Neural crest cell (in vitro differentiated cells): ENCODE measurements around the gene CERCAM. TPM values are rescaled to one million over a fixed set of nuclear protein-coding genes. Genes with fewer than 3 reads are reported as not detected.

Experiments
- DNase-seq: peaks from one replicate; pipeline ENCODE4 v3.0.0; 2021; ENCODE audit warnings: low read depth, mixed read lengths, low spot score
- H3K27ac Mint-ChIP-seq: one replicate; pipeline ENCODE4 v1.8.0; 2021; ENCODE audit warnings: mild to moderate bottlenecking, mixed read lengths; ENCODE audit not compliant: unreplicated experiment
- H3K27me3 Mint-ChIP-seq: 2 replicates; pipeline ENCODE4 v1.8.0; 2021; ENCODE audit warnings: low read depth, mild to moderate bottlenecking, mixed read lengths
- H3K36me3 Mint-ChIP-seq: 2 replicates; pipeline ENCODE4 v1.8.0; 2021; ENCODE audit warnings: low read depth, mild to moderate bottlenecking, mixed read lengths
- H3K4me1 Mint-ChIP-seq: 2 replicates; pipeline ENCODE4 v1.8.0; 2021; ENCODE audit warnings: mixed read lengths
- H3K4me3 Mint-ChIP-seq: one replicate; pipeline ENCODE4 v1.8.0; 2021; ENCODE audit warnings: mild to moderate bottlenecking, mixed read lengths
- H3K9me3 Mint-ChIP-seq: 2 replicates; pipeline ENCODE4 v1.8.0; 2021; ENCODE audit warnings: mixed read lengths
- CTCF ChIP-seq: fragments of 200-600 bp; sonication (generic); conservative IDR thresholded peaks from 2 replicates; pipeline ENCODE4 v1.5.0; 2021; ENCODE audit warnings: antibody characterized with exemption, mild to moderate bottlenecking
- total RNA-seq: library from RNA; stranded (reverse); gene quantifications from 2 replicates; pipeline ENCODE4 v1.2.1, GENCODE V29; 2021

CERCAM gene
- total RNA-seq, 1 donor from 2014 or later: 56.4 TPM

- H3K4me3 Mint-ChIP-seq: peak overlapping the region; percentile 65
- H3K4me1 Mint-ChIP-seq: peaks cover 20% of the 10 kb centered on the region
- H3K27ac Mint-ChIP-seq: no peak overlapping the region
- H3K27me3 Mint-ChIP-seq: no peaks in the 10 kb centered on the region
- H3K36me3 Mint-ChIP-seq: peaks cover 4% of the 10 kb centered on the region
- no peak for TF ChIP-seq CTCF
- no peak for DNase-seq
- no peaks in the 10 kb centered on the region for H3K9me3 Mint-ChIP-seq
Observed at GRCh38 chr9:128459011-128459410, 38.4 kb downstream of the CERCAM start.

DNA sequence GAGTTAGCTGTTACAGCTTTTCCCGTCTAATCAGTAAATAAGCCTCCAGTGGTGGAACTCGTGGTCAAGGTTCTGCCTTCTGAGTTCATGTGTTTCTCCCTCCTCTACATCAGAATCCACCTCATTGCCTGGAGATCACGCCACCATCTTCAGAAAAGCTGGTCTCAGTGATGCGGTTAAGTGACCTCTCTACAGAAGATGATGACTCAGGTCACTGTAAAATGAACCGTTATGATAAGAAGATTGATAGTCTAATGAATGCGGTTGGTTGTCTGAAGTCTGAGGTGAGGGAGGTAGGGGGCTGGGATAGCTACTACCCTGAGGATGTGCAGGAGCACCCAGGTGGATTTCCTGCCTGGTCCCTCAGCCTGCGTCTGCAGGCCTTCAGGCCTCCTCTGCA is 48.4 kb downstream of the CERCAM start:
- Mint-ChIP-seq H3K4me3 (no peak overlapping the region), H3K9me3 (no peaks in the 10 kb centered on the region), H3K27me3 (no peaks in the 10 kb centered on the region), H3K36me3 (peaks cover 14% of the 10 kb centered on the region), H3K27ac (no peak overlapping the region), H3K4me1 (no peaks in the 10 kb centered on the region)
- TF ChIP-seq CTCF: no peak
- DNase-seq: no peak

DNA sequence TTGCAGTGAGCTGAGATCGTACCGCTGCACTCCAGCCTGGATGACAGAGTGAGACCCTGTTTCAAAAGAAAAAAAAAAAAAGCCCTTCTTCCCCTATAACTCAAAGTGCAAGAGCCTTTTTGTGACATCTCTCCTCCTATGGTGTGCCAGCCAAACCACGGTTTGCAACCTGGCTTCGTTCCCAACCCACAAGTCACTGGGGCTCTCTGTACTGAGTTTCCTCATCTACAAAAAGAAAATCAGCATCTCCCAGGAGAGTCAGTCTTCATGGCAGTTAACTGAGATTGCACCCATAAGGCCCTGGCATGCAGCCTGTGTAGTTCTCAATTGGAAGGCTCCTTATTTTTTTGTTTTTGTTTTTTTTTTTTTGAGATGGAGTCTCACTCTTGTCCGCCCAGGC is 49.9 kb downstream of the CERCAM start:
- H3K27ac Mint-ChIP-seq: no peak overlapping the region

DNA sequence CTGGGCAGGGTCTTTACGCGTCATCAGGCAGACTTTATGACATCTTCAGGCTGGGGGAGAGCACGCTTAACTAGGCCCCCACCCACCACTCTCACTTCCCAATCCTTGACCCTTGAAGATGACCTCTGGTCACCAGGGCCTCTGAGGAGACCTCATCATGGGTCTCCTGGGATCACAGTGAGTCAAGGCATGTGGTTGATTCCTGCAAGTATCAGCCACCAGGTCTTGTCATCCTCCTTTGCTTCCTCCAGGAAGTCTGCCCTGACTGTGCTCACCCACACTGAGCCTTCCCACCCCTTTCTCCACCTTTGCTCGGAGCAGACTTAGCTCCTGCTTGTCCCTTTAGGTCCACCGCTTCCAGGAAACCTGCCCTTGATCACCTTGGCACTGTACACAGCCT is 52.4 kb downstream of the CERCAM start:
- Mint-ChIP-seq H3K27ac (no peak overlapping the region), H3K9me3 (no peaks in the 10 kb centered on the region), H3K27me3 (no peaks in the 10 kb centered on the region), H3K4me3 (no peak overlapping the region), H3K4me1 (no peaks in the 10 kb centered on the region), H3K36me3 (peaks cover 19% of the 10 kb centered on the region)
- TF ChIP-seq CTCF: no peak
- DNase-seq: no peak

More for the DNA sequence above, 49.9 kb downstream of the CERCAM start:
- H3K36me3 Mint-ChIP-seq: peaks cover 16% of the 10 kb centered on the region
- H3K4me3 Mint-ChIP-seq: no peak overlapping the region
- H3K27me3 Mint-ChIP-seq: no peaks in the 10 kb centered on the region
- H3K4me1 Mint-ChIP-seq: no peaks in the 10 kb centered on the region
- no peak for DNase-seq
- H3K9me3 Mint-ChIP-seq: no peaks in the 10 kb centered on the region
- no peak for TF ChIP-seq CTCF

DNA sequence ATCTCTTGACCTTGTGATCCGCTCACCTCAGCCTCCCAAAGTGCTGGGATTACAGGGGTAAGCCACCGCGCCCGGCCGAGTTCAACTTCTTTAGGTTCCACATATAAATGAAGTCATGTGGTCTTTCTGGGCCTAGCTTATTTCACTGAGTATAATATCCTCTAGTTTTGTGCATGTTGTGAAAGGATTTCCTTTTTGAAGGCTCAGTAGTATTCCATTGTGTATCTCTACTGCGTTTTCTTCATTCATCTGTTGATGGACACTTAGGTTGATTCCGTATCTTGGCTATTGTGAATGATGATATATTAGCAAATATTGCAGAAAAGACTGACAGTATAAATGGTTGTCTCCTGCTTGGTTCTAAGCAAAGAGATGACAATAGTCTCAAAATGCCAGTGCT is 55.2 kb downstream of the CERCAM start:
- peaks cover 19% of the 10 kb centered on the region for H3K36me3 Mint-ChIP-seq
- DNase-seq: no peak
- H3K4me3 Mint-ChIP-seq: no peak overlapping the region
- no peak for TF ChIP-seq CTCF
- no peaks in the 10 kb centered on the region for H3K9me3 Mint-ChIP-seq
- H3K27ac Mint-ChIP-seq: no peak overlapping the region
- H3K27me3 Mint-ChIP-seq: no peaks in the 10 kb centered on the region
- no peaks in the 10 kb centered on the region for H3K4me1 Mint-ChIP-seq

- no peak overlapping the region for H3K4me3 Mint-ChIP-seq
- DNase-seq: no peak
- H3K27me3 Mint-ChIP-seq: no peaks in the 10 kb centered on the region
- TF ChIP-seq CTCF: no peak
- H3K4me1 Mint-ChIP-seq: no peaks in the 10 kb centered on the region
- no peak overlapping the region for H3K27ac Mint-ChIP-seq
- H3K9me3 Mint-ChIP-seq: no peaks in the 10 kb centered on the region
- H3K36me3 Mint-ChIP-seq: peaks cover 21% of the 10 kb centered on the region
Observed at GRCh38 chr9:128479262-128479661, 58.6 kb downstream of the CERCAM start.
